Medulla oblongata (tissue), 1 donor: ENCODE data around the gene NGDN.
"Not testable (repeated sequence)": the region's sequence is repeated elsewhere in the genome, so short reads cannot be mapped to it uniquely, and the experiment has no call there.

Source experiments
- DNase-seq: peaks from one replicate; pipeline ENCODE4 v3.0.0-alpha.2; 2015; ENCODE audit errors: extremely low spot score

The NGDN gene

DNA sequence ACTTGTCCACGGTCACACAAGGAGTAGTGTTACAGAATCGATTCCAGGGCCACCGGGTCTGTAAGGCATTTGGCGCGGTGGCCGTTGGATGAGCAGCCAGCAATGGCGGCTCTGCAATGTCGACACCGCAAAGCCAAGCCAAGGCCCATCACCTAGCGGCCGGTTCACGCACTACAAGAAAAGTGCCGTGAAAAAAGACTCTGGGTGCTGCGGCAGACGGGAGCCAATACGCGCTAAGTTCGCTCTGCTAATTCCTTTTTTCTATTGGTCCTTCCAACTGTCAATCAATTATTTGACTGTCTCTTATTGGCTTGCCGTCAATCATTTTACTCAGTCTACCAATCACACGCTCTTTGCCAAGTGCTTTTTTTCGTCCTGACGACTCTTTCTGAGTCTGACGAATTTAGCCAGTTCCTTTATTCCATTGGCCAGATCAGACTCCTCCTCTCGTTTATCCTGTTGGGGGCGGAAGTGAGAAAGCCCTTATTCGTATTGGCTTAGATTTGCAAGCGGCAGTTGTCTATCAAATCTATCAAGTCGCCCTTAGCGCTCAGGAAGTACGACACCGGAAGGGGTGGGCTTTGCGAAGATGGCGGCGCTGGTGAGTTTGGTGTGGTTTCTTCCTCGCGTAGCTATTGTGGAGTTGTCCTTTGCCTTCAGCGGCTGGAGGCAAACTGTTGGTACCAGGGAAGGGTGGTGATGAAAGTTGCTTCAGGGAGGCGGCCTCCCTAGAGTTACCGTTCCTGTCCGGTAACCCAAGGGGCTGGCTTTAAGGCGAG, at the start of gene NGDN:
Gene NGDN (plus strand): TSS at position 577 of the 779 bp plus-strand sequence. CDS start 13 bp downstream, at position 590.
- peak; percentile 100 for DNase-seq

- DNase-seq, result no peak
Observed at GRCh38 chr14:23421594-23421993, 47.9 kb upstream of the NGDN start.

- DNase-seq, result no peak
Observed at GRCh38 chr14:23423657-23424056, 45.8 kb upstream of the NGDN start.

DNA sequence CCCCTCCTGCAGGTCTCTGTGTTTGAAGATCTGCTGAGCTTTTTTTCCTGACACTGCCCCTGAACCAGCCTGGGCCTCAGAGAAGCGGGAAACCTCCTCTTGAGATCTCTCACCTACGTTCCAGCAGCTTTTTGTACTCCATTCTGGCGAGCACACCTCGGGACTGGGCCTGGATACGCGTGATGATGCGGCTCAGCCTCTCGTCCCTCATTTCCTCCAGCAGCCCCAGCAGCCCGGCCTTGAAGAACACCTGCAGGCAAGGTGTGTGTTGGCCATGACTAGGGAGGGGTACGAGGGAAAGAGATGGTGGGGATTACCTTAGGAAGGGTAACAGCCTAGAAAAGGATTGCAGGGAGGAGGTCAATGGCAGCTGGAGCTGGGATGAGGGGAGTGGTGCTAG, 44.3 kb upstream of the NGDN start:
- no peak for DNase-seq

DNA sequence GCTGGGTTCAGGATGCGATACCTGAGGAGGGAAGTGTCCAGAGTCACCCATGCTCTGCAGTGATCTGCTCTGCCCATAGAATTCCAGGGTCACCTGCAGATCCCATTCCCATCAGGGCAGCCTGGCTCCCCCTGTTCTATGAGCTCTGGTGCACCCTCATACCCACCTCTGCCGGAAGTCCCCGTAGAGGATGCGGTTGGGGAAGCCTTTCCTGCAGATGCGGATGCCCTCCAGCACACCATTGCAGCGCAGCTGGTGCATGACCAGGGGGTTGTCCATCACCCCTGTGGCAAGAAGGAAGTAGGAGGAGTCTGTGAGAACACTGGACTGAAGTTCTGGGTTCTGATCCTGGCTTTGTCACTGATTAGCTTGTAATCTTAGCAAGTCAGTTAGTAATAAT, 43.7 kb upstream of the NGDN start:
- DNase-seq, result not testable (repeated sequence)

DNA sequence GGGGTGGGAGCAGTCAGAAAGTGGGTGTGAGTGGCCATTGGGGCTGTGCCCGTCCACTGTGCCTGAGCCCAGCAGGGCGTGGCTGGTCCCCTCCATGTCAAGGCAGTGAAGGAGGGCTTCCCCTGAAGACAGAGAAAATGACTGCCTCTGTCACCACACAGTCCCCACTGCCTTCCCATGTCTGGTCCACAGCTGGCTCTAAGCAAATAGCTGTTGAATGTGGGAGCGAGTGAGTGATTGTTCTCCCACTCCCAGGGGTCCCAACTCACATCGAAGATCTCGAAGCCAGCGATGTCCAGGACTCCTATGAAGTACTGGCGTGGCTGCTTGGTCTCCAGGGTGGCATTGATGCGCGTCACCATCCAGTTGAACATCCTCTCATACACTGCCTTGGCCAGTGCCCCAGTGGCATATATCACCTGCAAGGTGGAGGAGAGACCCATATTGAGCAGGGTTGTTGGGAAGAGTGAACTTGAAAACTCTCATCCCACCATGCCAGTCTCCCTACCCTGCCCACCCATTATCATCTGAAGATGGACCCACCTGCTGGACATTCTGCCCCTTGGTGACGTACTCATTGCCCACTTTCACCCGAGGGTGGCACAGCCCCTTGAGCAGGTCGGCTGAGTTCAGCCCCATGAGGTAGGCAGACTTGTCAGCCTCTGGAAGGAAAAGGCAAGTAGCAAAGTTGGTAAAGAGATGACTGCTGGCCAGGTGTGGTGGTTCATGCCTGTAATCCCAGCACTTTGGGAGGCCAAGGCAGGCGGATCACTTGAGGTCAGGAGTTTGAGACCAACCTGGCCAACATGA, 40.6 kb upstream of the NGDN start:
- no peak for DNase-seq

GRCh38 chr14:23430016-23430722, 39.3 kb upstream of the NGDN start:
- DNase-seq, result no peak

- peak; percentile 52 for DNase-seq
Observed at GRCh38 chr14:23430723-23431085, 38.8 kb upstream of the NGDN start.

DNA sequence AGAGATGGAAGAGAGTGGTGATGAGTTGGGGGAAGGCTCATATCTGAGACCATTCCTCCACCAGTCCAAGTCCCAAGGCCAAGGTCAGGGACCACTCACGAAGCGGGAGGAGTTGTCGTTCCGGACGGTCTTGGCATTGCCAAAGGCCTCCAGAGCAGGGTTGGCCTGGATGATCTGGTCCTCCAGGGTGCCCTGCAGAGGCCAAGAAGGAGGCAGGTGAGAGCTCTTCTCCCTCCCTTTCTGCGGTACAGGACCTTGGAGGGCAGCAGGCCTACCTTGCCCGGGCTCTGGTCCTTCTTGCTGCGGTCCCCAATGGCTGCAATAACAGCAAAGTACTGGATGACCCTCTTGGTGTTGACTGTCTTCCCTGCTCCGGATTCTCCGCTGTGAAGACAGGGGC, 38.0 kb upstream of the NGDN start:
- DNase-seq, result no peak

DNA sequence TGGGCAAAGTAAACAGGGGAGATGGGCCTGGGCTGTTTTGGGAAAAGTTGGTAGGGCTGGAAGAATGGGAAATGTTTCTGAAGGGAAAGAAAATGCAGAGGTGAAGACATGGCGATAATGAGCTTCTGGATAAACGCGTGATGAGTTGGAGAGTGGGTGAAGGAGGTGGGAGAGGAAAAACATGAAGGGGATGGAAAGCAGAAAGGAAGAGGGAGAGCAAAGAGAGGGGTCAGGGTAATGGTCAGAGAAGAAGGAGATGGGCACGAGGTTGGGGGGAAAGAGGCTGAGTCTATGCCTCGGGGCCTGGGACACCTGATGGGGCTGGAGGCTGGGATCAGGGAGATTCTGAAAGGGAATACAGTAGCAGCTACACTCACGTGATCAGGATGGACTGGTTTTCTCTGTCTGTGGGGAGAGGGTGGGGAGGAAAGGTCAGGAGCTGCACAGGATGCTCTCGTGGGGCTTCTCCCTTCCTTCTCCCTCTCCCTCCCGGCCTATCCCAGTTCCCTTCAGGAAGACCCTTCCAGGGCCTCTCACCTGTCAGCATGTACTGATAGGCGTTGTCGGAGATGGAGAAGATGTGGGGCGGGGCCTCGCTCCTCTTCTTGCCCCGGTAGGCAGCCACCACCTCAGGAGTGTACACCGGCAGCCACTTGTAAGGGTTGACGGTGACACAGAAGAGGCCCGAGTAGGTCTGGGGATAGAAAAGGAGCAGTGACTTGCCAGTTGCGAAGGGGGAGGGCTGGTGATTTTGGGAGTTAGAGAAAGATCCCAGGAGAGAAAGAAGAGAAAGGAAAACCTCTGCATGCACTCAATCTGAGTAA, 37.2 kb upstream of the NGDN start:
- DNase-seq, result no peak

DNA sequence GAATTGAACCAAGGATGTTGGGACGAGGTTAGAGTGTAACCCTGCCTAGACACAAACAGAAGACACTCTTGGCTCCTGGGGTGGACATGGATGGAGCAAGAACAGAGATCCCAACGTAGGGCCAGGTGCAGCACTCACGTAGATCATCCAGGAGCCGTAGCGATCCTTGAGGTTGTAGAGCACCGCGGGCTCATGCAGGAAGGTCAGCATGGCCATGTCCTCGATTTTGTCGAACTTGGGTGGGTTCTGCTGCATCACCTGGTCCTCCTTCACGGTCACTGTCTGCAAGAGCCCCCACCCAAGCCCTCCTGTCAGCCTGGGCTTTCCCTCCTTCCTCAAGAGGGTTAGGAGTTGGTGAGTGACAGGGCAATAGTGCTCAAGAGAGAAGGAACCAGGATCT, 36.6 kb upstream of the NGDN start:
- DNase-seq, result no peak

GRCh38 chr14:23433457-23433856, 36.0 kb upstream of the NGDN start:
- no peak for DNase-seq

DNA sequence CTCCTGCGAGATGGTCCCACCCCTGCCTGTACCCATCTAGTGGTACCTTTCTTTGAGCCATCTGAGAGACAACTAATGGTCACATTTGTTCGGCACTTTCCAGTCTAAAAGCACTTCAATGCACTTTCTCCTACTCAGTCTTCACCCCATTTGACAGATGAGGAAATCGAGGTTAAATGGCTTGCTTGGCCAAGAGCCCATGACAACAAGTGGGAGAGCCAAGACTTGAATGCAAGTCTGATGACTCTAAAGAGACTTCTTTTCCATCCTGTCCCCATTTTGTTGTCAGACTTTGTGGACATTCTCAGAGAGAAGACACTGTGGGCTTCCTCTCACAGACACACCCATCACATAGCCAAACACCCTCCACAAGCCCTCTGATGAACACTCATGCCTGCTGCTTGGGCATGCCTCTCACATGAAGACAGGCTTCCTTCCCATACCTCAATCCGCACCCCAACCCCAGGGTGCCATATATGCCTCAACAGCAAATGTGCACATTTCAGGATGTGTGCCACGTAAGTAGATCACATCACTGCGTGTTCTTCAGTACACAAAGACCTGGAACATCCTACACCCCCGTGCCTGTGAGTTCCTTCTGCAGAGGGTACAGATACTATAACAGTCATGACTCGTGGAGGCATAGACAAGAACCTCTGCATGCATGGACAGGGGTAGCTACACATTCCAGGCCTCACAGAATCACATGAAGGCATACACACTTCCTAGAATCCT, 34.8 kb upstream of the NGDN start:
- DNase-seq, result no peak

GRCh38 chr14:23435543-23436326, 33.8 kb upstream of the NGDN start, which contains the start of gene MYH7:
TSS of gene MYH7 (minus strand) at chr14:23435660. CDS start at chr14:23433732, 1,928 bp downstream.
- peak; percentile 29 for DNase-seq

DNA sequence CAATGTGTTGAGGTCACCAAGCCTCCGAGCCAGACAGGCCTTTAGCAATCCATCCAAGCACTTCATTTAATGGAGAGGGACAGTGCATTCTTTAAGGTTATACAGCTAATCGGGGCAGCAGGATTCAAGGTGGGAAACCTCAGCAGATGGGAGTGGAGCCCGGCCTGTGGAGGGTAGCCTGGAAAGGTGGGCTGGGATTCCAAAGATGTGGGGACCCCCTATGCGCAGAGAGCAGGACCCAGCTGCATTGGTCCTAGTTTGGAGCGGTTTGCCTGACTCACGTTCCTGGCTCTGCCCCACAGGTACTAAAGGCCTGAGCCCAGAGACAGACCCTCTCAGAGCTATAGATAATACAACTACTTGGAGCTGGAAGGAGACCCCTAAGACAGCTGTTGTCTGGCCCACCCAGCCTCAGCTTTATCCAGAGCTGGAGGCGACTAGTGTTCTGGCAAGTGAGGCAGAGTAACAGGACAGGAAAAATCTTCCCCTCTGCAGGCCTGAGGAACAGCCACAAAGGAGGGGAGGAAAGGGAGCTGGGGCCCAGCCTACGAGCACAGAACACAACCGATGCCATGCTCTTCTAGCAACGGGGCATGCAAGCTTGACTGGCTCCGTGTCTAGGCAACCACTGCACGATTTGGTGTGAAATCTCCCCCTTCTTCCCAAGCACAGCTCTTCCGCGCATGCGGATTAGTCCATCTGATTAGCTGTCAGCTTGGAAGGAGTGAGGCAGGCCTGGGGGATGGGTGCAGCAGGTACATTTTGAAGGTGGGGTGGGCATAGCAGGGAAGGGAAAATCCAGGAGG, 33.0 kb upstream of the NGDN start:
- peak; percentile 71 for DNase-seq

GRCh38 chr14:23437133-23438100, 32.1 kb upstream of the NGDN start:
- DNase-seq, result no peak

GRCh38 chr14:23438101-23438971, 31.2 kb upstream of the NGDN start:
- DNase-seq, result no peak
